Endometrium (tissue), 2 donors: Measurements from ENCODE around the gene KSR1.

ENCODE experiments used
- FAIRE-seq: peaks from 2 replicates; lab custom pipeline; 2012; peaks lifted over from hg19 to GRCh38; lab: Jason Lieb, UNC
- donor health status: control.
- donor health status: control.

The KSR1 gene

DNA sequence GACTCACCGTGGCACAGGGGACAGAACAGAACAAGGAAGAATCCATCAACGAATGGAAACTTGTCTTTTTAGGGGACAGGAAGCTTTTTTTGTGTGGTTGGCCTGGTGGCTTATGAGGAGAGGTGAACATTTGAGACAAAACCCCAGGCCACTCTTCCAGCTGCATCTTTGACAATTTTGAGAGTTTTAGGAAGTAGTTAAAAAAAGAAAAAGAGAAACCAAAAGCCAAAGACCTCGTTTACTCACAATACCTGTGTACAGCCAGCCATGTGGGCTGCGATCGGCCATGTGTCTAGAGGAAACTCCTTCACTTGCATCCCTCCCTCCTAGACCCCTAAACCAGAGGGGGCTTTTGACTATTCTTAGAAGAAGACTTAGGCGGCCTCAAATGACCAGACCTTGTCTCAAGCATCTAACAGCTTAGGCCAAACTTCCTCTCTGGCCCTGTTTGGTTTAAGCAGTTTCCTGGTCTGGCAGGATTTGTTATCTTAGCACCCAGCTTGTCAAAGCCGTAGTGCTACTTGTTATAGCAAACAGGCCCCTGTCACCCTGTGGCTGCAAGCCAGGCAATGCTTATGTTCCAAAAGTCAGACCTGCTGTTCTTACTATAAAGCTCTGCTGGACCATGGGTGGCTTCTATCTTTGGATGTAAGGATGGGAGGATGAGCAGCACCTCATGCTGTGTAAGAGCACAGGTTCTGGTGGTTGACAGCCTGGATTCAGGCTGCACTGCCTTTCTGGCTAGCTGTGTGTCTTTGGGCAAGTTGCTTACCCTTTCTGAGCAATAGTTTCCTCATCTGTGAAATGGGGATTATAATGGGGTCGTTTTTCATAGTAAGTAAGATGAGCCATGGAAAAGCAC lies 17.7 kb downstream of the KSR1 start:
- no peak for FAIRE-seq

DNA sequence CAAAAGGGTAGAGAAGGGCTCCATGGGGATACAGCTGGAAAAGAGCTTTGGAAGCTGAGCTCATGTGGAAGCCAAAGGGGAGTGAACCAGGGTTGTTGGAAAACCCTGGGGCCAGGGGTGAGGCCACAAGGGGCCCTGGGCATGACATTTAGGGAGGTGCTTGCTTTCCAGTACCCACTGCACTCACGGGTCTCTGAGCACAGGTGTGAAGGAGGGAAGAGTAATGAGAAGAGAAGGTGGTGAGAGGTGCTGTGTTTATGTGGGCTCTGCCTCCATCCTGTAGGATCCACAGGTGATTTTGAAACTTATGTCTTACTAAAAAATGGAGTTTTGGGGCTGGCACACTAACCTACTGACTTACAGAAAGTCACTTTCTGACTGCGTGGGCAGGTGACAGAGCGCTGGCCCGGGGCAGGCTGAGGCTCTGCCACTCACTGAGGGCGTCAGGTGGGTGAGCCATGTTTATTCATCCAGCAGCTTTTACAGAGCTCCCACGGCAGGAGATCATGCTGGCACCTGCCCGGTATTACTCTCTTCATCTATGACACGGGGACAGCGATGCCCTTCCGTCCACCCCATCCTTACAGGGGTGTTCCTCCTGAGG lies 18.9 kb downstream of the KSR1 start:
- no peak for FAIRE-seq

DNA sequence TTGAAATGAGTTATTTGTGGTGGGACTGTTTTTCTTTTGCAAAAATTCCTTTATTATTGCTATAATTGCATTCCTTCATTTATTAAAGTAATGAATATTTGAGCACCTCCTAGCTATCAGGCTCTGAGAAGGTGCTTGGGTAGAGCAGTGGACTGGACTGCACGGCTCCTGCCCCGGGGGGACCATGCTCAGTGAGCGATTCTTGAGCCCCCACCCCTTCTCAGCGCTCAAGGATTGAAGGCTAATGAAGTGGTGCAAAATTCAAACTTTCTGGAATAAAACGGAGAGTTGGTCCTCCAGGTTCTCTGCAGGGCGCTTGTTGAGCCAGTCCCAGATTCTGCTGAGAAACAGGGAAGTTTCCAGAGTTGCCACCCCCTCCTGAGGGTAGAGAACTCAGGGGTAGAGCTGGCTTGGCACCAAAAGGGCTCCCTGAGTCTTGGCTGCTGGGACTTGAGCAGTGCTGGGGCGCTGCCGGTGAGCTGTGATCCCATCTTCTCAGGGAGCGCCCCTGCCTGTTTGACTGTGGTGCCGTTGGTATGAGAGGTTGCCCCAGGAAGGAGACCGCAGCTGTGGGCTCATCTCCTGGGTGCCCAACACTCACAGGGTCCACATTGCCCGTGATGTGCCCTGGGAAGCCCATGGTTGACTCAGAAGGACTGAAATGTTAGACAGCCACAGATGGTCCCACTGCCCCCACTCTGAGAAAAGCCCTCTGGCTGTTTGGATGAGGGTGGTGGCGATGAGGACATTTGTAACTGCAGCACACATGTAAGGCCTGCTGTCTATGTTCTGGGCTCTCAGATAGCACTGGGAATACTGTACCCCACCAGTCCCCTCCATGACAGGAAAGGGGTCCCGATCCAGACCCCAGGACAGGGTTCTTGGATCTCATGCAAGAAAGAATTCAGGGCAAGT lies 20.0 kb downstream of the KSR1 start:
- no peak for FAIRE-seq

DNA sequence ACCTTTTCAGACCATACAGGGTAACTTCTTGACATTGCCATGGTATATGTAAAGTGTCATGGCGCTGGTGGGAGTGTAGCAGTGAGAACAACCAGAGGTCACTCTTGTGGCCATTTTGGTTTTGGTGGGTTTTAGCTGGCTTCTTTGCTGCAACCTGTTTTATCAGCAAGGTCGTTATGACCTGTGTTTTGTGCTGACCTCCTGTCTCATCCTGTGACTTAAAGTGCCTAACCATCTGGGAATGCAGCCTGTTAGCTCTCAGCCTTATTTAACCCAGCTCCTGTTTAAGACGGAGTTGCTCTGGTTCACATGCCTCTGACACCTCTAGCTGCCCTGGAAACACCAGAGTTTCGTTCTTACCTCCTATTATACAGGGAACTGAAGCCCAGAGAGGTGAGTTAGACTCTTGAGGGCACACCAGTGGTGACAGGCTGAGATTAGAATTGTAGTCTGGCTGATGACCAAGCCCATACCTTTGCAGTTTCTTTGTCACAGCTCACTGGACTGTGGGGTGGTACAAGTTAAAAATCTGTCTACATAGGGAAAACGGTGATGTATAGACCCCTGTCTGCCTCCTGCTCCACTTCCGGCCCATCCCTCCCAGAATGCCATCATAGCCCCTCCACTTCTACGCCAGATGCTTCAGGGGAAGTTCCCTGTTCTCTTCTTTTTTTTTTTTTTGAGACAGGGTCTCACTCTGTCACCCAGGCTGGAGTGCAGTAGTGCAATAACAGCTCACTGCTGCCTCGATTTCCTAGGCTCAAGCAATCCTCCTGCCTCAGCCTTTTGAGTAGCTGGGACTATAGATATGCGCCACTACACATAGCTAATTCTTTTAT lies 21.0 kb downstream of the KSR1 start:
- FAIRE-seq, result no peak

DNA sequence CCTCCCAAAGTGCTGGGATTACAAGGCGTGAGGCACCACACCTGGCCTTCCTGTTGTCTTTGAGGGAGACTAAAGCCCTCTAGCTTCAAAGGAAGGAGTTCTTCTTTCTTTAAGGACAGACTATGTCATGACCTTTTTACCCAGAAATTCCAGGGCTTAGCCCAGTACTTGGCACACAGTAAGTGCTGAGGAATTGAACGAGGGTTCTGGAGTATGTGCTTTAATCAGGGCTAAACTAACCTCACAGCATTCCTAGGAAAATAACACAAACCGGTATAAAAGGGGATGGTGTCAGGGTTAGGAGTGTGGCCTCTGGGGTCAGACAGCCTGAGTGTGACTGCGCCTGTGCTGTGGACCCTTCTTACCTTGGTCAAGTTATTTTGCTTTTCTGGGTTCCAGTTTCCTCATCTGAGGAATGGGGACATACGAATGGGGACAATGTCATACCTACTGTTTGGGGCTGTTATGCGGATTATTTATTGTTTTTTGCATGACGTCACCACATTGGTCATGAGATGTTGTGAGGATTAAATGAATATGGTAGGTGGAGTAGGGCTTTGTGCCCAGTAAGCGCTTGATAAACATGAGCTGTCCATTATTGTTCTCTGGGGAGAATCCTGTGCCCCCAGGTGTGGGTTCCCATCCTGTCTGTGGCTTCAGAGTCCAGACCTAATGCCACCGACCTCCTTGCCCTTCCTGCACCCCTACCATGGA lies 21.9 kb downstream of the KSR1 start:
- no peak for FAIRE-seq

DNA sequence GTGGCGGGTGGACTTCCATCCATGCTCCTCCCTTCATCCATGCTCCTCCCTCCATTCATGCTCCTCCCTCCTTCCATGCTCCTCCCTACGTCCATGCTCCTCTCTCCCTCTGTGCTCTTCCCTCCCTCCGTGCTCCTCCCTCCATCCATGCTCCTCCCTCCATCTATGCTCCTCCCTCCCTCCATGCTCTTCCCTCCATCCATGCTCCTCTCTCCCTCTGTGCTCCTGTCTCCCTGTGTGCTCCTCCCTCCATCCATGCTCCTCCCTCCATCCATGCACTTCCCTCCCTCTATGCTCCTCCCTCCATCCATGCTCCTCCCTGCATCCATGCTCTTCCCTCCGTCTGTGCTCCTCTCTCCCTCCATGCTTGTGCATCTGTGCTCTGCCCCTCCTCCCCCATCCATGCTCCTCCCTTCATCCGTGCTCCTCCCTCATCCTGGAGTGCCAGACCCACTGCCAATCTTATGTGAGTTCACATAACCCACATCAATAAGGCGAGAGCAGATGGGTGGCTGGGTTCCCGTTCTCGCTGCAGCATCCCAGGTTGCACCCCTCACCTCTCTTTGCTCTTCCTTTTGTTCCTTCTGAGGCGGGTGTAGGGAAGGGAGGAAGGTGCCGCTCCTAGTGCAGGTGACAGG lies 22.8 kb downstream of the KSR1 start:
- FAIRE-seq, result no peak

DNA sequence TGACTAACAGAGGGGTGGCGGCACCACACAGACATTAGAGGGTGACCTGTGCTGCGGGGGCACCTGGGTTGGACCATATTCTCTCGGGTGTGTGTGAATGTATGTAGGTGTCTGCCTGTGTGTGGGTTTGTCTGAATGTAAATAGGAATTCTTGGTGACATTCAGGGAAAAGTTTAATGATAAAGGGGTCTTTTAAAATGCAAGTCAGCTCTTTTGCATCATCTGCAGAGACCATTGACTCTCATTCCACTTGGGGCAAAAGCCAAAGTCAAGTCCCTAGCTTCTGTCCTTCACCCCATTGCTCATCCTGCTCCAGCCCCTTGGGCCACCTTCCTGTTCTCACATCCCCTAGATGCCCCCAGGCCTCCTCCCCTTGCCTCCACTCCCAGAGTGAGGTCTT lies 23.6 kb downstream of the KSR1 start:
- FAIRE-seq, result no peak

DNA sequence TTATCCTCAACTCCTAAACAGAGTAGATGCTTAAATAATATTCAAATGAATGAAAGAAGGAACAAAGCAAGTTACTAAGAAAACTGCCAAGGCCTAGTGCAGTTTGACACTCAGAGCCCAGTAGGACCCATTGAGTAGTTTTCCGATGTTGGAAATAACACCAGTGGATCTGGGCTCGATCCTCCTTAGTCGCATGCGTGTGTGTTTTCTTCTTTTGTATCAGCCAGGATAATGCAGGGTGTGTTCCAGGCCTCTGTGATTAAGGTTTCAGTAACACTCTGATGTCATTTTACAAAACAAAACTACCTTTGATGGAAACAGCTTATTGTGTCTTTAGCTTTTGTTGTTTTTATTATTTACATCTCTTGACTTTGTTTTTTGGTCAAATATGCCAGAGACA lies 24.5 kb downstream of the KSR1 start:
- FAIRE-seq, result no peak

DNA sequence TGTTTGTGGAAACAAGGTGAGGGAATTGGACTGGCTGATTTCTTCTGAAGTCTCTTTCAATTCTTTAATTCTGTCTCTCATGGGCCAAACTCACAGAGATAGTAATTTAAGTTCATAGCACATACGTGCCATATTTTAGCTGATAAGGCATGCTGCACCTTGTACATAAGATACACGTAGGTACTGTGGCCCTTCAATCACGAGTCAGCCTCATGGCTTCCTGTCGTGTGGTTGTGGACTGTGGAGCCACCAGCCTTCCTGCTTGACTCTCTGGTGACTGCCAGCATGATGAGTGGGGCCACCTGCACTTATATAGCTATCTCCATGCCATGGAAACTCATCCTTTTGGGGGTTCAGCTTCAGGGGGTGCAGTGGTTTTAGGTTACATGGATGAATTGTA lies 25.1 kb downstream of the KSR1 start:
- FAIRE-seq, result no peak

DNA sequence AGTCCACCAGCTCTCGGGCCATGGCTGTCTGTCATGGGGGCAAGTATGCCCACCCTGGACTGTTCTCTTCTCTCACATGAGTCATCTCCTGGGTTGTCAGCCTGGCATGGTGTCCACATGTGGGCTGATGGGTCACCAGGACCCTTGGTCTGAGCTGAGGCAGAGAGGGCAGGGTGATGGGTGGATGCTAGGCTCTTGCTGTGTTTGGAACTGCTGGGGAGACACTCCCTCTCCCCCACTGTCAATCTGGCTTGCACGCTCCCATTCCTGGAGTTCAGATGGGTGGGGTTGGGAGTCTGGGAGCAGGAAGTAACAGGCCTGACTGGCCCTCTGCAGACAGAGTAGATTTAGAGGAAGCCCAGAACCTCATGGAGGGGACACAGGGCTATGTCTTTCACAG lies 28.9 kb downstream of the KSR1 start:
- no peak for FAIRE-seq

DNA sequence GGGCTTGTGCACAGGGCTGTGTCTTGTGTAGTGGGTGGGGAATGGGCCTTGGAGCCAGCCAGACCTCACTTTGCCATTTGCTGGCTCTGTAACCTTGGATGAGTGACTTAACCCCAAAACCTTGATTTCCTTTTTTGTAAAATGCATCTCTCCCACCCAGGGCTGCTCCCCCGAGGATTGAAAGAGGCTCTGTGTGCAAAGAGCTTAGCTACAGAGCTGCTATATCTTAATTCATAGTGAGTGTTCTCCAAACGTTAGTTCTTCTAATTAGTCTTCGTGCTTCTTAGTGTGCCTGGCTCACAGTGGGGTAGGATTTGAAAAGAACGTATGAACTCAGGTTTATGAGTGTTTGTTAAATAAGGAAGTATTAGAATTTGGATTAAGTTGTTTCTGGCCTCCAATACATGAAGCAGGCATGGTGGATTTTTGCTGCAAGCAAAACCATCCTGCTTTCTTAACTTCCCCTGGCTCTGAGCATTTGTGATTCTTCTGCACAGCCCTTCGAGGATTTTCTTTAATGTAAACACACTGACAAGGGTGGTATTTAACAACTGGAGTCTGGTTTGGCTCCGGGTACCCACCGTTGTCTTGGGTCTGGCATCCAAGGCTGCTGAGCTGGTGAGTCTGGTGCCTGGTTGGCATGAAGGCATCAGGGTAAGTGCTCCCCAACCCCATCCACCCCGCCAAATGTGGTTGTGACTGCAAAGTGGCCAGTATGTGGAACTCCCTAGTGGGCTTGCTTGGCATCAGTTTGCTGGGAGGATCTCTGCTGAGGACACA lies 29.7 kb downstream of the KSR1 start:
- FAIRE-seq, result no peak

DNA sequence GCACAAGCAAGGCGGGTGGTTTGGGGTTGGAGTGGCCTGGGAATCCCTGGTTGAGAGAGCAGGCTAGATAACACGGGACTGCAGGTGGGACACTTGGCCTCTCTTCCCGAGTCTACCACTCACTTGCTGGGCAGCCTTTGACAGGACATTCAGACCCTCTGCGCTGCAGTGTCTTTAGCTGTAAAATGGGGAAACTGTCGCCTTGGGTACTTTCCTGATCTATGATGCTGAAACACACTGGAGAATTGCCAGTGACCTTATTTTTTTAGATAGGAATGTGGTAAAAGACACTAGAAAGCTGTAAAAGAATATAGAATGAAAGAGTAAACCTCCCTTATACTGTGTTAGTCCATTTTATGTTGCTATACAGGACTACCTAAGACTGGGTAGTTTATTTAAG lies 30.5 kb downstream of the KSR1 start:
- no peak for FAIRE-seq

DNA sequence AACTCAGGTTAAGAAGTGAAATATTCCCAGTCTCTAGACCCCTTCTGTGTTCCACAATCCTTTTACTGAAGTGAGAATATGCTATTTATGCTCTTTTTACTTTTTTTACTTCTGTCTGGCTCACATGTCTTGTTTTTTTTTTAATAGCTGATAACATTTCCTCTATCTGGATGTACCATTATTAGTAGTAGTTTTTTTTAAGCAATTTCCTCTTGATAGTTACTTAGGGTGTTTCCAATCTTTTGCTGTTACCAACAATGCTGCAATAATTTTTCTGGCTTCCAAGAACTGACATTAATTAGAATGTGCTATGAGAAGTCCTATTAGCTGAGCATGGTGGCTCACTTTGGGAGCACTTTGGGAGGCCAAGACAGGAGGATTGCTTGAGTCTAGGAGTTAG lies 32.0 kb downstream of the KSR1 start:
- no peak for FAIRE-seq

DNA sequence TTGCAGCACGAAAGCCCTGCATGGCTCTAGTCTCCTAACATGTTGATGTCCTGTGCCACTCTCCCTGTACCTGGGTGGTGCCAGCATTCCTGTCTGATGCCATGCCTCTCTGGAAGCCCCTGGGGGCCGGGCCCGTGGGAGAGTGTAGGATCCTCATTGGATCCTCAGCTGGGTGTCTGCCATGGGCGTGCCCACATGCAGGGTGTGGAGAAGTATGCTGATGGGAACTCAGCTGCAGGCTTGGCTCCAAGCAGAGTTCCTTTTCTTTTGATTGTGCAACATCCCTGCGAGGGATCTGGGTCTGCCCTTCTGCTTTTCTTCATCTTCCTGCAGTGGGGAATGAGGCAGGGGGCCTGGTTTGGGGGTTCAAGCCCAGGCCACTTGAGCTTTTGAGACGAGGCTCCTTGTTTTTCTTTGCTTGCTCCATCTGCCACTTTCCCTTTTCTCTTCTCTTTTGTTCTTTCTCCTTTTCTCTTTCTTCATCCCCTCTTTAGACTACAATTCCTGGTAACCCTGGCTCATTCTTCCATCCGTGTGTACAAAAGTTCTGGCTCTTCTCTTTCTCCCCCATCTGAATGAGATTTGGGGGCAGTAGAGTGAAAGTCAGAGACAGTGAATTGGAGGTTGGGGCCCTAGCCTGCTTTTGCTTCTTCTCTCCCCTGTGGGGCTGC lies 32.9 kb downstream of the KSR1 start:
- FAIRE-seq, result no peak

DNA sequence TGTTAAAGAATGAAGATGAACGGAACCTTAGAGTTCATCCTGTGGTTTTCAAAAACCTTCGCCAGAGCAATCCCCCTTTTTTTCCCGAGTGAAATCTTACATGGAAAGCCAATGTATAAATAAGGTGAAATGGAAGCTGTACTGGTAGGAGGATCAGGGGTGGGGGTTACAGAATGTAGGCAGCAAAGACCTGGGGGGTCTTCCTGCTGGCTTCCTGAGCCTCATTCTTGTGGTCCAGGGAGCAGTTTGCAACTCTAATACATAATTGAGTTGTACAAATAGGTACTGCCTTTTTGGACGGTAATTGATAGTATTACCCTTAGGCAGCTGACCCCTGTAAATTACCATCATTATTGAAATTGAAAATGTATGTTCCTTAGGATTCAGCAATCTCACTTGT lies 34.1 kb downstream of the KSR1 start:
- FAIRE-seq, result no peak

DNA sequence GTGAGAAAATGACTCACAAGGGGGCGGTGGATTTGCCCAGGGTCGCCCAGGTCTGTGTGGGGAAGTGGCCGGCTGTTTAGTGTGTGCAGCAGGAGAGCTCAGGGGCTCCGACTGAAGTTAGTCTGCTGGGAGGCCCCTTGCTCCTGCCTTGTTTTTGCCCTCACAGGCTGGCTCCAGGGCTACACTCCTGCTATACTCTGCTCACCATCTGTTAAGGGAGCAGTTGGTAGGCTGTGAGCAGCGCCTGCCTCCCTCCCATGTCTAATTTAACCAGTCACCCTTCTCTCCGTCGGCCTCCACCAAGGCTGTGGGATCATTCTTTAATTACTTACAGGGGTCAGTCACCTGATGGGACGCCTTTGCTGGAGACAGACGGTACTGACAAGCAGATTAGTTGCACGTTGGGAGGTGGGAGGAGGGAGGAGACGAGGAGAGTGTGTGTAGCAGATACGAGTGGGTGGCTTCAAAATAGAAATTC lies 35.5 kb downstream of the KSR1 start:
- FAIRE-seq, result no peak

DNA sequence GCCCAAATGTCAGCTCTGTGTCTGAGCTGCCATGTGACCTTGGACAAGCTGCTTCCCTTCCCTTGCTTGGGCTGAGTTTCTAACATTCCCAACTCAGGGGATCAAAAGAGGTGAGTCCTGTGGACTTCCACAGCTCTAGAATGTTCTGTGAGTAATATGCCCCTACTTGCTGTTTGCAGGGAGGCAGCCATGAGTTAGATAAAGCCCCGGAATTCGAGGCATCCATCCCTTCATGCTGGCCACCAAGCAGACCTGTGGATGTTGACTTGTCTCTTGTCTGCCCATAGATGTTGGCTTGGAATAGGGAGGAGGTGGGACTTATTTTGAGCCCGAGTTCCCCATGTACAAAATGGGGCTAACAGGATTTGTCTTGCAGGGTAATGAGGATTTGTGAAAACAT lies 36.2 kb downstream of the KSR1 start:
- FAIRE-seq, result no peak

DNA sequence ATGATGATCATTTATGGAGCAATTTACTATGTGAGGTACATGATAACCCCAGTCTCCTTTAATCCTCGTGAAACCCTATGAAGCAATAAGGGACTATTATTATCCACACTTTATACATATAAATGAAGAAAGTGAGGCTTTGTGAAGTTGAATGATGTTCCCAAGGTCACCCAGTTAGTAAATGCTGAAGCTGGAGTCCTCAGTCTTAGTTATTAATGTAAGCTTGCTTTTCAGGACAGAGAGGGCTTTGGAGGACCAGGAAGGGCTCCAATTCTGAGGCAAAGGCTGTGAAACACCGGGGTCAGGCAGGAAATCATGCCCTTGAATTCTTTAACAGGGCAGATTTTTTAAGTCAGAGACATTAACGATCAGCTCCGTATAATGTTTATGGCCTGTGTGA lies 36.8 kb downstream of the KSR1 start:
- FAIRE-seq, result no peak
